Activated naive CD8-positive, alpha-beta T cell treated with anti-CD3 and anti-CD28 coated beads, Interleukin-2, amount 10 ng/mL, durations not matched to agents 7 days and 5 days (primary cell): ENCODE results near the gene CDK5RAP3. TPM values are rescaled to one million over a fixed set of nuclear protein-coding genes. Genes with fewer than 3 reads are reported as not detected.

Source experiments
- ATAC-seq: fragments of 150-1000 bp; cut with Tn5 transposase; one replicate; pipeline ENCODE4 v1.10.0; 2021; ENCODE audit warnings: low read depth, moderate library complexity
- POLR2A ChIA-PET: fragments of 350-600 bp; sonication (Branson Sonifier 250); formaldehyde crosslinking; loops from one replicate; lab custom pipeline; 2021; ENCODE audit warnings: antibody characterized with exemption; lab: Charles Lee
- DNase-seq: peaks from one replicate; pipeline ENCODE4 v3.0.0; 2021
- H3K27ac Mint-ChIP-seq: one replicate; pipeline ENCODE4 v1.8.0; 2022; ENCODE audit warnings: mild to moderate bottlenecking, mixed read lengths
- H3K27me3 Mint-ChIP-seq: one replicate; pipeline ENCODE4 v1.8.0; 2022; ENCODE audit warnings: mild to moderate bottlenecking, moderate library complexity, mixed read lengths
- H3K36me3 Mint-ChIP-seq: one replicate; pipeline ENCODE4 v1.8.0; 2021; ENCODE audit warnings: mild to moderate bottlenecking, mixed read lengths
- H3K4me1 Mint-ChIP-seq: one replicate; pipeline ENCODE4 v1.8.0; 2021; ENCODE audit warnings: mixed read lengths
- H3K4me3 Mint-ChIP-seq: one replicate; pipeline ENCODE4 v1.8.0; 2022; ENCODE audit warnings: mild to moderate bottlenecking, moderate library complexity, mixed read lengths
- H3K9me3 Mint-ChIP-seq: one replicate; pipeline ENCODE4 v1.8.0; 2021; ENCODE audit warnings: mixed read lengths
- total RNA-seq, 2 experiments: library from RNA; stranded (reverse); gene quantifications; one replicate each; pipeline ENCODE4 v1.2.3, GENCODE V29; 2021

The CDK5RAP3 gene
- total RNA-seq, 2 experiments from 2014 or later, result 286 to 287 TPM

DNA sequence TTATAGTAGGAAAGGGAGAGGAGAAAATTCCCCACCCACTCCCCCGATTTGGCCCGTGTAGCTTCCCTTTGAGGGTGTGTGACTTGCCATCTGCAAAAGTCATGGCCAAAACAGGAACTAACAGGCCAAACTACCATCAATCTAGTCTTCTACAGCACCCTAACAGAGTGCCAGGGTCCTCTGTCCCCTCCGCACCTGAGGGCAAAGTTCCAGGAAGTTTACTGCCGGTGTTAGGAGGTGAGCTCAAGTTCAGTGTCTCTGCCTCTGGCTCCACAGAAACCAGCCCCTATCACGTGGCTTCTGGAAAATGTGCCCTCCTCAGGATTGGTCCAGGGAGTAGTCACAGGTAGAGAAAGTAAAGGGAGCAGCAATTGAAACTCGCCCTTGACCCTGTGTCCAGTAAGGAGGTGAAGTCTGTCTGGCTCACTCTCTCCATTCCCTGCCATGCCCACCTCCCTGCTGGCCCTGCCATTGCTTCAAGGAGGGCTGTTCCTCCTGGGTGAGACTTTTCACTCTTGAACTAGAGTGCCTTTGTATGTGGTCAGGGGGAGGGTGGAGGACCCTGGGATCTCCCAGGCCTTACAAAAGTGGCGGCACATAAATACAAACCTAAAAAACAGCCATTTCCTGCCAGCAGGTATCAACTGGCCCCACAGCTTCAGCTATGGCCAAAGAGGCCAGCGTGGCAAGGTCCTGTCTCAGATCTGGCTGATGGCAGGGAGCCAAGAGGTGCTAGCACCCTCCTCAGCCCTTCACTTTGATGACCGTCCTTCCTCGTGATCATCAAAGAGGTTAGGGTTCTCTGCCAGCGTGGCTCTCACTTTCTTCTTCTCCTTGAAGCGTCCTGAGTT, 18.5 kb upstream of the CDK5RAP3 start:
- H3K36me3 Mint-ChIP-seq, result peaks cover 4% of the 10 kb centered on the region
- POLR2A ChIA-PET, result interaction anchor here (6.1 kb wide), 1 partner anchor 19 kb away, joined by 49 read pairs; the partner anchor contains the start of gene CDK5RAP3
- H3K27me3 Mint-ChIP-seq, result no peaks in the 10 kb centered on the region
- H3K27ac Mint-ChIP-seq, result no peak overlapping the region
- peaks cover 13% of the 10 kb centered on the region for H3K4me1 Mint-ChIP-seq
- DNase-seq (no peak), ATAC-seq (no peak)
- no peak overlapping the region for H3K4me3 Mint-ChIP-seq
- H3K9me3 Mint-ChIP-seq, result no peaks in the 10 kb centered on the region

- DNase-seq (no peak), ATAC-seq (no peak)
- Mint-ChIP-seq H3K36me3 (peaks cover 4% of the 10 kb centered on the region), H3K27me3 (no peaks in the 10 kb centered on the region), H3K27ac (no peak overlapping the region), H3K4me1 (peaks cover 12% of the 10 kb centered on the region), H3K9me3 (no peaks in the 10 kb centered on the region), H3K4me3 (no peak overlapping the region)
- POLR2A ChIA-PET, result interaction anchor here (0.8 to 1.0 kb wide), 2 partner anchors 16 to 148 kb away, joined by 3 read pairs; no protein-coding TSS in a partner anchor
These were observed 17.0 kb upstream of the CDK5RAP3 start for GRCh38 chr17:47953909-47954308.

- Mint-ChIP-seq H3K27me3 (no peaks in the 10 kb centered on the region), H3K36me3 (peaks cover 2% of the 10 kb centered on the region), H3K27ac (no peak overlapping the region), H3K4me1 (no peaks in the 10 kb centered on the region), H3K4me3 (no peak overlapping the region), H3K9me3 (no peaks in the 10 kb centered on the region)
- POLR2A ChIA-PET, result interaction anchor here (0.6 to 1.4 kb wide), 2 partner anchors 9 to 14 kb away, joined by 3 to 5 read pairs; no protein-coding TSS in a partner anchor
- DNase-seq (no peak), ATAC-seq (no peak)
These were observed 15.1 kb upstream of the CDK5RAP3 start for GRCh38 chr17:47955497-47956461.

DNA sequence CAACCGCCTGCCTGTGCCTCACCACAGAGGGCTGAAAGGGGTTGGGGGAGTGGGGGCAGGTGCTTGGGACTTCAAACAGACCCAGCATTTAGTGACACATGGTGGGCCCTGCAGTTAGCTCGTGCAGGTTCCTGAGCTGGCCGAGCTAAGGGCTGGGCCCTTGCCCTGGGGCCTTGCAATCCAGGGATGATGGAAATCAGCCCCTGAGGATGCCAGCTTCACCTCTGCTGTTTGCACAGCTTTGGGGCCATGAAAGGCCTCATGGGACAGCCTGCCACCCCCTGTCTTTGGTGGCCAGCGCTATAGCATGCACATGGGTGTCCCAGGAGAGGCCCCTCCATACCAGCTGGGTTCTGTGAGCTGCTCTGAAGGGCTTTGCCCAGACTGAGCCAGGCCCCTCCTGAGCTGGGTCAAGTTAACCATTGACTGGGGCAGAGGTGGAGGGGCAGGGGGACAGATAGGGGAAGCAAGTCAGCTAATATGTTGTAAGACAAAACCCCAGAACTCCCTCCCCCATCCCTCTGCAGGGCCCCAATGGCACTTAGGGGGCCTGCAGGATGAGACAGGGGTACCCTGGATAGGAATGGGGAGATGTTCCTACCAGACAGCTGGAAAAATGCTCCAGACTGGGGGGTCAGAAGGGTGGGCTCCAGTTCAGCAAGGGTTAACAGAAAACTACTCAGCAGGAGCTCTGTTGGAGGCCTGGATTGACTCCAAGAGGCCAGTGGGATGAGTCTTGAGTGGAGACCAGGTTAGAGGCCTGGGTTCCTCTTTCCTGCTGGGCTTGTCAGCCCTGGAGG, 13.9 kb upstream of the CDK5RAP3 start:
- Mint-ChIP-seq H3K27me3 (no peaks in the 10 kb centered on the region), H3K4me3 (no peak overlapping the region), H3K36me3 (no peaks in the 10 kb centered on the region), H3K9me3 (no peaks in the 10 kb centered on the region), H3K4me1 (no peaks in the 10 kb centered on the region), H3K27ac (no peak overlapping the region)
- DNase-seq, result no peak
- POLR2A ChIA-PET, result interaction anchor here (0.5 to 0.8 kb wide), 2 partner anchors 14 to 157 kb away, joined by 4 read pairs; partner anchors contain the start of gene CDK5RAP3
- no peak for ATAC-seq

DNA sequence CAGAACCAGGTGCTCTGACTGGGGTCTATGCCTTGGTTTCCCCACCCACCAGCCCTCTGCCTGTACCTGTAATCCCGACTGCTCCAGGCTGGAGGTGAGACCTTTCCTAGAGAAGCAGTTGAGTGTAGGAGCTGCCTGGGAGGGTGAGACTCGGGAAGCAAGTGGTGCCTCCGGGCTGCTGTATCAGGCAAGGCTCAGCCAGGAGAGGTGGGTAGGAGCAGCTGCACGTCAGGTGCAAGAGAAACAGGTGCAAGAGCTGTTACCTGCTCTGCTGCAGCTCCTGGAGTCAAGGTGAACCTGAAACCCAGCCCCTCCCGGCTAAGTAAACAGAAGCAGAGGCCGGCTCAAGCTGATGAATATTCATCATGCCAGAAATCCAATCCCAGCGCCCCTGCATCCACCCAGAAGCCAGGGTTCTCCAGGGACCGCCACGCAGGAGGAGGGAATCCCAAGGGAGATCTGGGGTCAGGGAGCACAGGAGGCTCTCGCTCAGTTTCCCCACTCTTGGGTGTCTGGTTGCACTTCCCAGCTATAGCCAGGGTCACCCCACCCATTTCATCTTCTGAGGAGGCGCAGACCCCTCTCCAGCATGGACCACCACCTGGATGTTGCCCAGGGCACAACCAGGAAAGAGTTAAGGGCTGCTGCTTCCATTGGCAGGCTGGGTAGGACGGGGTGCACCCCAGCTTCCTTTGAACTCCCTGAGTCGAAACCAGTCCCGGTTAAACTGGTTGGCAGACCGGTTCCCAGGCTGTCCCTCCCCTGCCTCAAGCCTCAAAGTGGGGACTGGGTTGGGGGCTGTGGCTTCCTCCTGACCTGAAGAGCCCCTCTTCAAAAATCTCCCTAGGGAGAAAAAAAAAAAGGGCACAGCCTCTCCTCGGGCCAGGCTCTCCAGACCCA, 13.1 kb upstream of the CDK5RAP3 start, which contains the start of gene PRR15L:
Gene PRR15L (minus strand): TSS at position 293 of the 900 bp plus-strand sequence. CDS start 4,649 bp downstream, outside the sequence.
- H3K4me3 Mint-ChIP-seq, result no peak within 1 kb of the TSS
- no peaks in the 10 kb centered on the region for H3K27me3 Mint-ChIP-seq
- POLR2A ChIA-PET, result interaction anchor here (0.5 to 0.8 kb wide), 2 partner anchors 14 to 156 kb away, joined by 4 read pairs; partner anchors contain the start of gene CDK5RAP3
- H3K9me3 Mint-ChIP-seq, result no peaks in the 10 kb centered on the region
- no peaks in the 10 kb centered on the region for H3K4me1 Mint-ChIP-seq
- H3K36me3 Mint-ChIP-seq, result no peaks in the 10 kb centered on the region
- ATAC-seq, result no peak
- peak within 1 kb of the TSS; percentile 24 for H3K27ac Mint-ChIP-seq
- no peak for DNase-seq

DNA sequence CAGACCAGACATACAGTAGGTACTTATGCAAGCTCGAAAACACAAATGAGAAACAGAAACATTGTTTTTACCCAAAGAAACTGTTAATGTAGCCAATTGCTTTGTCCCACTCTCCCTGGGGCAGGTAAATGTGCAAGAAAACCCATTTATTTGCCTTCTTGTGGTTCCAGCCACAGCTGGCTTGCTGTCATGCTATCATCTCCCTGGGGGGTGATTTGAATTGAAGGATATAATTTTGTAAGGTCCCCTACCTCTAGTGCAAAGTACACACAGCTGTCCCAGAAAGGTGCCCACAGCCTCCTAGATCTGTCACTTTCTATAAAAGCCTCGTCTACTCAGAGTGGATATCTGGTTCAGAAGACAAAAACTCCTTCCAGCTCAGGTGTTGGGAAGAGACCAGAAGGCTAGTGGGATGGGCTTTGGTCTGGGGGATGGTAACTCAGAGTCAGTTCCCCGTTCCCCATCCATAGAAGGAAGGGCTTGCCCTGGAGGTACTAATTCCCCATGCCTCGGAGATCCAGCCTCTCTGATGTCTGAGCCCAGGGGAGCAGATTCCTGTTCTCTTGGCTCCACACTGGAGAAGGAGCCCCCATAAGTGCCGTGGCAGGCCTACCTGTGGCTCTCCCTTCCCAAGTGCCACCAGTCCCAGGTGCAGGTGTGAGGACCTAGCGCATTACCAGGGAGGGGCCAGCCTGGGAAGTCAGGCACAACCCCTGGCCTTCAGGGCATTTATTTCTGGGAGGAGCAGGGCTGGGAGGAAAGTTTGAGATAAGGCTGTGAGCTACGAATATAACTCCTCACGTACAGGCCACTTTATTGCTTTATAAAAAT, 10.9 kb upstream of the CDK5RAP3 start:
- ATAC-seq (no peak), DNase-seq (no peak)
- H3K9me3 Mint-ChIP-seq, result no peaks in the 10 kb centered on the region
- no peak overlapping the region for H3K27ac Mint-ChIP-seq
- peaks cover 3% of the 10 kb centered on the region for H3K27me3 Mint-ChIP-seq
- no peak overlapping the region for H3K4me3 Mint-ChIP-seq
- no peaks in the 10 kb centered on the region for H3K4me1 Mint-ChIP-seq
- POLR2A ChIA-PET, result interaction anchor here (0.5 to 2.1 kb wide), 3 partner anchors 10 to 143 kb away, joined by 4 to 12 read pairs (median 6); partner anchors contain the start of gene CDK5RAP3
- peaks cover 2% of the 10 kb centered on the region for H3K36me3 Mint-ChIP-seq

- peaks cover 1% of the 10 kb centered on the region for H3K4me1 Mint-ChIP-seq
- H3K27ac Mint-ChIP-seq, result no peak overlapping the region
- POLR2A ChIA-PET, result interaction anchor here (1.2 to 1.6 kb wide), 2 partner anchors 10 to 11 kb away, joined by 4 to 7 read pairs; partner anchors contain the start of gene CDK5RAP3
These were observed 9.5 kb upstream of the CDK5RAP3 start for GRCh38 chr17:47961406-47961805.

DNA sequence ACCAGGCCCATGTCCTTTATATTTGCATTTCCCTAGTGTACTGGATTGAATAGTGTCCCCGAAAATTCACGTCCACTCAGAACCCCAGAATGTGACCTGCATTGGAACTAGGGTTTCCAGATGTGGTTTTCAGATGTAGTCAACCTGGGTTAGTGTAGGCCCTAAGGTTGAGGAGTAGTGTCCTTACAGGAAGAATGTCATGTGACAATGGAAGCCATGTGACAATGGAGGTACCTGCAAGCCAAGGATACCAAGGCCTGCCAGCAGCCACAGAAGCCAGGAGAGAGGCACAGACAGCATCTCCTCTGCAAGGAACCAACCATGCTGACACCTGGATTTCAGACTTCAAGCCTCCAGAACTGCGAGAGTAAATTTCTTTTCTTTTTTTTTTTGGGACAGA, 8.0 kb upstream of the CDK5RAP3 start:
- peaks cover 2% of the 10 kb centered on the region for H3K36me3 Mint-ChIP-seq
- DNase-seq, result no peak
- H3K27ac Mint-ChIP-seq, result no peak overlapping the region
- peaks cover 3% of the 10 kb centered on the region for H3K27me3 Mint-ChIP-seq
- H3K4me1 Mint-ChIP-seq, result peaks cover 1% of the 10 kb centered on the region
- no peak for ATAC-seq
- no peak overlapping the region for H3K4me3 Mint-ChIP-seq
- no peaks in the 10 kb centered on the region for H3K9me3 Mint-ChIP-seq
- POLR2A ChIA-PET, result no interaction called here

More at GRCh38 chr17:47961406-47961805, 9.5 kb upstream of the CDK5RAP3 start:
- Mint-ChIP-seq H3K27me3 (peaks cover 3% of the 10 kb centered on the region), H3K9me3 (no peaks in the 10 kb centered on the region), H3K4me3 (no peak overlapping the region), H3K36me3 (peaks cover 2% of the 10 kb centered on the region)
- no peak for DNase-seq
- no peak for ATAC-seq

DNA sequence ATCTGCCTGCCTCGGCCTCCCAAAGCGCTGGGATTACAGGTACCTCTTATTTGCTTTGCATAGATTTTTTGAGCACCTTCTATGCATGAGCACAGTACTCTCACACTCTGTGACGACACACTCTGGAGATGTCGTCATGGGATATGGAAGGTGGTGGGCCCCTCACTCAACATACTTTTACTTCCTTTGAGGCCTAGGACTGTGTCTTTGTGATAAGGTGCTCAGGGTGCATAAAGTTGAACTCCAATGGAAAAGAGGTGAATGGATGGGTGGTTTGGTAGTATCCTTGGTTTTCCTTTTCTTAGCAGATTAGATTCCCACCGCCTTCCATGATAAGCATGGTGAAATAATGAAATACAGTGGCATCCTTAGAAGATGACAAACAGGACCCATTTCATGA, 6.1 kb upstream of the CDK5RAP3 start:
- Mint-ChIP-seq H3K4me1 (peaks cover 4% of the 10 kb centered on the region), H3K27me3 (peaks cover 3% of the 10 kb centered on the region), H3K9me3 (no peaks in the 10 kb centered on the region), H3K36me3 (peaks cover 2% of the 10 kb centered on the region), H3K27ac (no peak overlapping the region), H3K4me3 (no peak overlapping the region)
- POLR2A ChIA-PET, result interaction anchor here (0.6 kb wide), 1 partner anchor 704 kb away, joined by 3 read pairs; no protein-coding TSS in a partner anchor
- DNase-seq (no peak), ATAC-seq (no peak)

- no peaks in the 10 kb centered on the region for H3K9me3 Mint-ChIP-seq
- peaks cover 11% of the 10 kb centered on the region for H3K4me1 Mint-ChIP-seq
- DNase-seq (no peak), ATAC-seq (no peak)
- no peak overlapping the region for H3K4me3 Mint-ChIP-seq
- no peak overlapping the region for H3K27ac Mint-ChIP-seq
- peaks cover 2% of the 10 kb centered on the region for H3K36me3 Mint-ChIP-seq
- peaks cover 3% of the 10 kb centered on the region for H3K27me3 Mint-ChIP-seq
- POLR2A ChIA-PET, result interaction anchor here (0.7 kb wide), 1 partner anchor 32 kb away, joined by 5 read pairs; no protein-coding TSS in a partner anchor
These were observed 4.8 kb upstream of the CDK5RAP3 start for GRCh38 chr17:47966079-47966519.
